WTC11 (cell line): Measurements from ENCODE around the gene GOLGA8M.
"Not testable (repeated sequence)": the region's sequence is repeated elsewhere in the genome, so short reads cannot be mapped to it uniquely, and the experiment has no call there.

Experiments
- CBFB ChIP-seq: sonication (generic); formaldehyde crosslinking; IDR thresholded peaks from 2 replicates; pipeline ENCODE4 v1.8.1; 2022; ENCODE audit warnings: mild to moderate bottlenecking, low read depth, missing genetic modification reagents
- NR3C1 ChIP-seq: sonication (generic); formaldehyde crosslinking; conservative IDR thresholded peaks from 2 replicates; pipeline ENCODE4 v1.8.1; 2023; ENCODE audit warnings: low read depth, mild to moderate bottlenecking, missing genetic modification reagents
- TF ChIP-seq, protein P1 (sequence below): sonication (generic); formaldehyde crosslinking; IDR thresholded peaks from 2 replicates; pipeline ENCODE4 v1.8.1; 2022; ENCODE audit warnings: missing genetic modification reagents, borderline replicate concordance
- TF ChIP-seq, protein P2 (sequence below): sonication (generic); formaldehyde crosslinking; IDR thresholded peaks from 2 replicates; pipeline ENCODE4 v1.8.1; 2023; ENCODE audit warnings: mild to moderate bottlenecking, missing genetic modification reagents
- TF ChIP-seq, protein P3 (sequence below): fragments of 200-600 bp; IDR thresholded peaks from 2 replicates; pipeline ENCODE4 v1.8.0; 2022; ENCODE audit warnings: antibody characterized with exemption

DNA sequence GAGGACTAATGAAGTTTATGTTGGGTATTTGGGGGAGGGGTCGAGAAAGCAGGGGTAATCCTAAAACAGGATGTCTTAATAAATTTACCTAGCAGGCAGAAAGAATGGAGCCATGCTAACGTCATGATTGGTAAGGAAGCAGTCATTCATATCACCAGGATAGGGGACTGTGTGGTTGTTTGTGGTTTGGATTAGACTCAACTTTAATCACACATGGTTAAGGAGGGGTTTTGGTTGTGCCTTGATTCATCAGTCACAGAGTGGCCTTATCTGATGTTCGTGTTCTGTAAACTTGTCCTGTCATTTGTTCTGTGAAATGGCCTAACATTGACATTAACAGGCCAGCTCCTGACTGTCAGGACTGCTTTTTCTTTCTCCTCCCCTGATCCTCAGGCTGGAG, 40.1 kb downstream of the GOLGA8M start:
- TF ChIP-seq, protein P1, sequence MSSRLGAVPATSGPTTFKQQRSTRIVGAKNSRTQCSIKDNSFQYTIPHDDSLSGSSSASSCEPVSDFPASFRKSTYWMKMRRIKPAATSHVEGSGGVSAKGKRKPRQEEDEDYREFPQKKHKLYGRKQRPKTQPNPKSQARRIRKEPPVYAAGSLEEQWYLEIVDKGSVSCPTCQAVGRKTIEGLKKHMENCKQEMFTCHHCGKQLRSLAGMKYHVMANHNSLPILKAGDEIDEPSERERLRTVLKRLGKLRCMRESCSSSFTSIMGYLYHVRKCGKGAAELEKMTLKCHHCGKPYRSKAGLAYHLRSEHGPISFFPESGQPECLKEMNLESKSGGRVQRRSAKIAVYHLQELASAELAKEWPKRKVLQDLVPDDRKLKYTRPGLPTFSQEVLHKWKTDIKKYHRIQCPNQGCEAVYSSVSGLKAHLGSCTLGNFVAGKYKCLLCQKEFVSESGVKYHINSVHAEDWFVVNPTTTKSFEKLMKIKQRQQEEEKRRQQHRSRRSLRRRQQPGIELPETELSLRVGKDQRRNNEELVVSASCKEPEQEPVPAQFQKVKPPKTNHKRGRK (CRISPR knock-in tag) = not testable (repeated sequence)
- TF ChIP-seq, protein P2, sequence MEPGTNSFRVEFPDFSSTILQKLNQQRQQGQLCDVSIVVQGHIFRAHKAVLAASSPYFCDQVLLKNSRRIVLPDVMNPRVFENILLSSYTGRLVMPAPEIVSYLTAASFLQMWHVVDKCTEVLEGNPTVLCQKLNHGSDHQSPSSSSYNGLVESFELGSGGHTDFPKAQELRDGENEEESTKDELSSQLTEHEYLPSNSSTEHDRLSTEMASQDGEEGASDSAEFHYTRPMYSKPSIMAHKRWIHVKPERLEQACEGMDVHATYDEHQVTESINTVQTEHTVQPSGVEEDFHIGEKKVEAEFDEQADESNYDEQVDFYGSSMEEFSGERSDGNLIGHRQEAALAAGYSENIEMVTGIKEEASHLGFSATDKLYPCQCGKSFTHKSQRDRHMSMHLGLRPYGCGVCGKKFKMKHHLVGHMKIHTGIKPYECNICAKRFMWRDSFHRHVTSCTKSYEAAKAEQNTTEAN (CRISPR knock-in tag) = not testable (repeated sequence)
- TF ChIP-seq CBFB (CRISPR knock-in tag); NR3C1: not testable (repeated sequence)
- TF ChIP-seq, protein P3, sequence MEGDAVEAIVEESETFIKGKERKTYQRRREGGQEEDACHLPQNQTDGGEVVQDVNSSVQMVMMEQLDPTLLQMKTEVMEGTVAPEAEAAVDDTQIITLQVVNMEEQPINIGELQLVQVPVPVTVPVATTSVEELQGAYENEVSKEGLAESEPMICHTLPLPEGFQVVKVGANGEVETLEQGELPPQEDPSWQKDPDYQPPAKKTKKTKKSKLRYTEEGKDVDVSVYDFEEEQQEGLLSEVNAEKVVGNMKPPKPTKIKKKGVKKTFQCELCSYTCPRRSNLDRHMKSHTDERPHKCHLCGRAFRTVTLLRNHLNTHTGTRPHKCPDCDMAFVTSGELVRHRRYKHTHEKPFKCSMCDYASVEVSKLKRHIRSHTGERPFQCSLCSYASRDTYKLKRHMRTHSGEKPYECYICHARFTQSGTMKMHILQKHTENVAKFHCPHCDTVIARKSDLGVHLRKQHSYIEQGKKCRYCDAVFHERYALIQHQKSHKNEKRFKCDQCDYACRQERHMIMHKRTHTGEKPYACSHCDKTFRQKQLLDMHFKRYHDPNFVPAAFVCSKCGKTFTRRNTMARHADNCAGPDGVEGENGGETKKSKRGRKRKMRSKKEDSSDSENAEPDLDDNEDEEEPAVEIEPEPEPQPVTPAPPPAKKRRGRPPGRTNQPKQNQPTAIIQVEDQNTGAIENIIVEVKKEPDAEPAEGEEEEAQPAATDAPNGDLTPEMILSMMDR = not testable (repeated sequence)
